WTC11 (cell line): ENCODE results near the gene TAAR9. TPM values are rescaled to one million over a fixed set of nuclear protein-coding genes. Genes with fewer than 3 reads are reported as not detected.

Experiments used
- ATAC-seq: fragments of 200-7000 bp; cut with Tn5 transposase; 2 replicates; pipeline ENCODE4 v1.10.0; 2021; ENCODE audit warnings: mild to moderate bottlenecking, moderate library complexity
- CTCF ChIA-PET: fragments of 300-600 bp; sonication (Branson Sonifier 250); formaldehyde crosslinking; loops from one replicate; lab custom pipeline; 2021; ENCODE audit warnings: antibody characterized with exemption; lab: Charles Lee
- POLR2A ChIA-PET: fragments of 350-600 bp; sonication (Branson Sonifier 250); formaldehyde crosslinking; loops from one replicate; lab custom pipeline; 2021; ENCODE audit warnings: antibody characterized with exemption; lab: Charles Lee
- DNase-seq: peaks from one replicate; pipeline ENCODE4 v3.0.0; 2021; ENCODE audit warnings: low spot score
- H3K27ac Mint-ChIP-seq: 2 replicates; pipeline ENCODE4 v1.8.0; 2021; ENCODE audit warnings: mixed read lengths
- H3K27me3 Mint-ChIP-seq: 2 replicates; pipeline ENCODE4 v1.8.0; 2021; ENCODE audit warnings: low read depth, mild to moderate bottlenecking, moderate library complexity, mixed read lengths
- H3K36me3 Mint-ChIP-seq: 2 replicates; pipeline ENCODE4 v1.8.0; 2021; ENCODE audit warnings: mixed read lengths
- H3K4me1 Mint-ChIP-seq: 2 replicates; pipeline ENCODE4 v1.8.0; 2022; ENCODE audit warnings: mixed read lengths
- H3K4me3 Mint-ChIP-seq: 2 replicates; pipeline ENCODE4 v1.8.0; 2021; ENCODE audit warnings: mild to moderate bottlenecking, moderate library complexity, mixed read lengths
- H3K9me3 Mint-ChIP-seq: 2 replicates; pipeline ENCODE4 v1.8.0; 2021; ENCODE audit warnings: mixed read lengths
- CREB1 ChIP-seq: sonication (generic); formaldehyde crosslinking; IDR thresholded peaks from 2 replicates; pipeline ENCODE4 v1.8.0; 2023; ENCODE audit warnings: mild to moderate bottlenecking, missing genetic modification reagents
- ESRRA ChIP-seq: sonication (generic); formaldehyde crosslinking; IDR thresholded peaks from 2 replicates; pipeline ENCODE4 v1.8.1; 2022; ENCODE audit warnings: mild to moderate bottlenecking, missing genetic modification reagents, borderline replicate concordance
- HMGA2 ChIP-seq: fragments of 250-450 bp; sonication (Bioruptor Pico); IDR thresholded peaks from 2 replicates; pipeline ENCODE4 v1.4.0; 2021; ENCODE audit warnings: mild to moderate bottlenecking, moderate library complexity
- OVOL2 ChIP-seq: fragments of 250-450 bp; sonication (Bioruptor Pico); IDR thresholded peaks from 2 replicates; pipeline ENCODE4 v1.9.0; 2021; ENCODE audit warnings: mild to moderate bottlenecking, borderline replicate concordance
- SP1 ChIP-seq: sonication (generic); formaldehyde crosslinking; conservative IDR thresholded peaks from 2 replicates; pipeline ENCODE4 v1.8.1; 2022; ENCODE audit warnings: missing genetic modification reagents
- ZNF416 ChIP-seq: fragments of 250-450 bp; sonication (Bioruptor Pico); IDR thresholded peaks from 2 replicates; pipeline ENCODE4 v1.9.0; 2021; ENCODE audit warnings: mild to moderate bottlenecking, inconsistent platforms
- total RNA-seq: library from RNA; stranded (reverse); gene quantifications from 3 replicates; pipeline ENCODE4 v1.2.3, GENCODE V29; 2021
- TF ChIP-seq, protein P1 (sequence below): sonication (generic); formaldehyde crosslinking; IDR thresholded peaks from 2 replicates; pipeline ENCODE4 v1.8.1; 2022; ENCODE audit warnings: missing genetic modification reagents, borderline replicate concordance
- TF ChIP-seq, protein P2 (sequence below): sonication (generic); formaldehyde crosslinking; IDR thresholded peaks from 2 replicates; pipeline ENCODE4 v1.8.1; 2023; ENCODE audit warnings: mild to moderate bottlenecking, moderate library complexity, missing genetic modification reagents
- TF ChIP-seq, protein P3 (sequence below): sonication (generic); formaldehyde crosslinking; IDR thresholded peaks from 2 replicates; pipeline ENCODE4 v1.8.1; 2023; ENCODE audit warnings: mild to moderate bottlenecking, missing genetic modification reagents, moderate library complexity
- TF ChIP-seq, protein P4 (sequence below): sonication (generic); formaldehyde crosslinking; IDR thresholded peaks from 2 replicates; pipeline ENCODE4 v1.8.0; 2022; ENCODE audit warnings: missing genetic modification reagents
- TF ChIP-seq, protein P5 (sequence below): sonication (generic); formaldehyde crosslinking; IDR thresholded peaks from 2 replicates; pipeline ENCODE4 v1.8.0; 2022; ENCODE audit warnings: mild to moderate bottlenecking, missing genetic modification reagents

The TAAR9 gene
- total RNA-seq, 1 experiment from 2014 or later, result not detected

DNA sequence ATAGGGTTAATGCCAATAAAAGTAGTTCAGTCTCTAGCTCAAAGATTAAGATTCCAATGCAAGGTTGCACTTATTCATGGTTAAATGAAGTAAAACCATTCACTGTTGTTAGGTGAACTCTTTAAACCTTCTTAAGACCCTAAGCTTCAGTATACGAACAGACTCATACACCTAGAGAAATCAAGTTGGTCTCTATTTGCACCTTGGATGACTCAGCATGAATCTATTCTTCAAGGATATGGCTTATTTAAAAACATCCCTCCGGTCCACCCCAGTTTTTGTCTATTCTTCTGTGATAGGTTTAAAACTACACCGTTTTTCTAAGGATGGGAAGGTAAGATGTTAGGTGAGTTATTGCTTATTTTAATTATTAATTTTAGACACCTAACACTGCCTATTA, 932 bp upstream of the TAAR9 start (continued):
- TF ChIP-seq OVOL2 (no peak), HMGA2 (no peak)
- TF ChIP-seq, protein P1, sequence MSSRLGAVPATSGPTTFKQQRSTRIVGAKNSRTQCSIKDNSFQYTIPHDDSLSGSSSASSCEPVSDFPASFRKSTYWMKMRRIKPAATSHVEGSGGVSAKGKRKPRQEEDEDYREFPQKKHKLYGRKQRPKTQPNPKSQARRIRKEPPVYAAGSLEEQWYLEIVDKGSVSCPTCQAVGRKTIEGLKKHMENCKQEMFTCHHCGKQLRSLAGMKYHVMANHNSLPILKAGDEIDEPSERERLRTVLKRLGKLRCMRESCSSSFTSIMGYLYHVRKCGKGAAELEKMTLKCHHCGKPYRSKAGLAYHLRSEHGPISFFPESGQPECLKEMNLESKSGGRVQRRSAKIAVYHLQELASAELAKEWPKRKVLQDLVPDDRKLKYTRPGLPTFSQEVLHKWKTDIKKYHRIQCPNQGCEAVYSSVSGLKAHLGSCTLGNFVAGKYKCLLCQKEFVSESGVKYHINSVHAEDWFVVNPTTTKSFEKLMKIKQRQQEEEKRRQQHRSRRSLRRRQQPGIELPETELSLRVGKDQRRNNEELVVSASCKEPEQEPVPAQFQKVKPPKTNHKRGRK (CRISPR knock-in tag), result no peak
- TF ChIP-seq, all 79 proteins: peak for 0

DNA sequence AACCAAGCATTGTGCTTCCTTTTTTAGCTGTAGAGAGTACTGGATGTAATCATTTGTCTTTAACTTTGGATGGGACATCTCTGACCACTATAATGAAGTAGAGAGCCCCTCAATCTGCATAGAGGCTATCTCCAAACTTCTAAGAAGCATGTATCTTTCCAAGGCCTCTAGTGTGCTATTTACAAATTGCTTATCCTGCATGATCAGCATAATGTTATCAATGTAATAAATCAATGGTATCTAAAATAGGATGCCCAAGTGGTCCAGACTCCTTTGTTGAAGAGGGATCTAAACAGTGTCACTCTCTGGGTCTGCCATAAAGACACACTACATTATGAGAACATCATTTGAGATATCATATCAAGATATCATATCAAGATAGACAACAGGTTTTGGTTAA, 6.7 kb downstream of the TAAR9 start:
- H3K27me3 Mint-ChIP-seq, result no peaks in the 10 kb centered on the region
- ATAC-seq (no peak), DNase-seq (no peak)
- no peaks in the 10 kb centered on the region for H3K9me3 Mint-ChIP-seq
- H3K4me1 Mint-ChIP-seq, result peaks cover 19% of the 10 kb centered on the region
- ChIA-PET POLR2A (no interaction called here), CTCF (no interaction called here)
- no peak overlapping the region for H3K4me3 Mint-ChIP-seq
- no peaks in the 10 kb centered on the region for H3K36me3 Mint-ChIP-seq
- no peak for TF ChIP-seq ZNF416 (CRISPR knock-in tag)
- TF ChIP-seq, protein P2, sequence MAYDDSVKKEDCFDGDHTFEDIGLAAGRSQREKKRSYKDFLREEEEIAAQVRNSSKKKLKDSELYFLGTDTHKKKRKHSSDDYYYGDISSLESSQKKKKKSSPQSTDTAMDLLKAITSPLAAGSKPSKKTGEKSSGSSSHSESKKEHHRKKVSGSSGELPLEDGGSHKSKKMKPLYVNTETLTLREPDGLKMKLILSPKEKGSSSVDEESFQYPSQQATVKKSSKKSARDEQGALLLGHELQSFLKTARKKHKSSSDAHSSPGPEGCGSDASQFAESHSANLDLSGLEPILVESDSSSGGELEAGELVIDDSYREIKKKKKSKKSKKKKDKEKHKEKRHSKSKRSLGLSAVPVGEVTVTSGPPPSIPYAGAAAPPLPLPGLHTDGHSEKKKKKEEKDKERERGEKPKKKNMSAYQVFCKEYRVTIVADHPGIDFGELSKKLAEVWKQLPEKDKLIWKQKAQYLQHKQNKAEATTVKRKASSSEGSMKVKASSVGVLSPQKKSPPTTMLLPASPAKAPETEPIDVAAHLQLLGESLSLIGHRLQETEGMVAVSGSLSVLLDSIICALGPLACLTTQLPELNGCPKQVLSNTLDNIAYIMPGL (CRISPR knock-in tag), result no peak
- TF ChIP-seq, protein P3, sequence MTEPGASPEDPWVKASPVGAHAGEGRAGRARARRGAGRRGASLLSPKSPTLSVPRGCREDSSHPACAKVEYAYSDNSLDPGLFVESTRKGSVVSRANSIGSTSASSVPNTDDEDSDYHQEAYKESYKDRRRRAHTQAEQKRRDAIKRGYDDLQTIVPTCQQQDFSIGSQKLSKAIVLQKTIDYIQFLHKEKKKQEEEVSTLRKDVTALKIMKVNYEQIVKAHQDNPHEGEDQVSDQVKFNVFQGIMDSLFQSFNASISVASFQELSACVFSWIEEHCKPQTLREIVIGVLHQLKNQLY (CRISPR knock-in tag), result no peak
- TF ChIP-seq, protein P4, sequence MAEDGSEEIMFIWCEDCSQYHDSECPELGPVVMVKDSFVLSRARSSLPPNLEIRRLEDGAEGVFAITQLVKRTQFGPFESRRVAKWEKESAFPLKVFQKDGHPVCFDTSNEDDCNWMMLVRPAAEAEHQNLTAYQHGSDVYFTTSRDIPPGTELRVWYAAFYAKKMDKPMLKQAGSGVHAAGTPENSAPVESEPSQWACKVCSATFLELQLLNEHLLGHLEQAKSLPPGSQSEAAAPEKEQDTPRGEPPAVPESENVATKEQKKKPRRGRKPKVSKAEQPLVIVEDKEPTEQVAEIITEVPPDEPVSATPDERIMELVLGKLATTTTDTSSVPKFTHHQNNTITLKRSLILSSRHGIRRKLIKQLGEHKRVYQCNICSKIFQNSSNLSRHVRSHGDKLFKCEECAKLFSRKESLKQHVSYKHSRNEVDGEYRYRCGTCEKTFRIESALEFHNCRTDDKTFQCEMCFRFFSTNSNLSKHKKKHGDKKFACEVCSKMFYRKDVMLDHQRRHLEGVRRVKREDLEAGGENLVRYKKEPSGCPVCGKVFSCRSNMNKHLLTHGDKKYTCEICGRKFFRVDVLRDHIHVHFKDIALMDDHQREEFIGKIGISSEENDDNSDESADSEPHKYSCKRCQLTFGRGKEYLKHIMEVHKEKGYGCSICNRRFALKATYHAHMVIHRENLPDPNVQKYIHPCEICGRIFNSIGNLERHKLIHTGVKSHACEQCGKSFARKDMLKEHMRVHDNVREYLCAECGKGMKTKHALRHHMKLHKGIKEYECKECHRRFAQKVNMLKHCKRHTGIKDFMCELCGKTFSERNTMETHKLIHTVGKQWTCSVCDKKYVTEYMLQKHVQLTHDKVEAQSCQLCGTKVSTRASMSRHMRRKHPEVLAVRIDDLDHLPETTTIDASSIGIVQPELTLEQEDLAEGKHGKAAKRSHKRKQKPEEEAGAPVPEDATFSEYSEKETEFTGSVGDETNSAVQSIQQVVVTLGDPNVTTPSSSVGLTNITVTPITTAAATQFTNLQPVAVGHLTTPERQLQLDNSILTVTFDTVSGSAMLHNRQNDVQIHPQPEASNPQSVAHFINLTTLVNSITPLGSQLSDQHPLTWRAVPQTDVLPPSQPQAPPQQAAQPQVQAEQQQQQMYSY (CRISPR knock-in tag), result no peak
- TF ChIP-seq ESRRA (CRISPR knock-in tag), result no peak
- no peak for TF ChIP-seq CREB1 (CRISPR knock-in tag)
- no peak overlapping the region for H3K27ac Mint-ChIP-seq

DNA sequence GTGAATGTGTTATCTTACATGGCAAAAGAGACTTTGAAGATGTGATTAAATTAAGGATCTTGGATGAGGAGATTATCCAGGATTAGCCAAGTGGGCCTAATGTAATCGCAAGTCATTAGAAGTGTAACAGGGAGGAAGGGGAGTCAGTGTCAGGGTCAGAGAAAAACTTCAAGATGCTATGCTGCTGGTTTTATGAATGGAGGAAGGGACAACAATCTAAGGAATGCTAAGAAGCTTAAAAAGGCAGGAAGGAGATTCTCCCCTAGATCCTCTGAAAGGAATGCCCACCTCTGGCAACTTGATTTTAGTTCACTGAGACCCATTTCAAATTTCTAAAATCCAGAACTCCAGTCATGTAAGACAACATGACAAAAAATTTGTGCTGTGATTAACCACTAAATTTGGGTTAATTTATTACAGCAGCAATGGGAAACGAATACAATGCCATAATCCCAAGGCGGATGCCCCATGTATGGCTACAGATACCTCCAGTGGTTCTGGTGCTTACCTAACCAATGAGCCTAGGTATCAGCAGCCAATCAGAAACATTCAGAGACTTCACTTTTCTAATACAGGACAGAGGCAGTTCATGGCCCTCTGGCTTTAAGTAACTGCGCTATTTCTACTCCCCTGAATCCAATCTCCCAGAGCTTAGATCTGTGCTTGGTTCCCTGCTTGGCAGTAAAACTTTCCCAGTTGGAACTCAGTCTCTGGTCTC, 10.8 kb downstream of the TAAR9 start:
- ChIA-PET CTCF (no interaction called here), POLR2A (no interaction called here)
- no peak for DNase-seq
- TF ChIP-seq ZNF416 (CRISPR knock-in tag) (no peak), SP1 (no peak)
- TF ChIP-seq, protein P5, sequence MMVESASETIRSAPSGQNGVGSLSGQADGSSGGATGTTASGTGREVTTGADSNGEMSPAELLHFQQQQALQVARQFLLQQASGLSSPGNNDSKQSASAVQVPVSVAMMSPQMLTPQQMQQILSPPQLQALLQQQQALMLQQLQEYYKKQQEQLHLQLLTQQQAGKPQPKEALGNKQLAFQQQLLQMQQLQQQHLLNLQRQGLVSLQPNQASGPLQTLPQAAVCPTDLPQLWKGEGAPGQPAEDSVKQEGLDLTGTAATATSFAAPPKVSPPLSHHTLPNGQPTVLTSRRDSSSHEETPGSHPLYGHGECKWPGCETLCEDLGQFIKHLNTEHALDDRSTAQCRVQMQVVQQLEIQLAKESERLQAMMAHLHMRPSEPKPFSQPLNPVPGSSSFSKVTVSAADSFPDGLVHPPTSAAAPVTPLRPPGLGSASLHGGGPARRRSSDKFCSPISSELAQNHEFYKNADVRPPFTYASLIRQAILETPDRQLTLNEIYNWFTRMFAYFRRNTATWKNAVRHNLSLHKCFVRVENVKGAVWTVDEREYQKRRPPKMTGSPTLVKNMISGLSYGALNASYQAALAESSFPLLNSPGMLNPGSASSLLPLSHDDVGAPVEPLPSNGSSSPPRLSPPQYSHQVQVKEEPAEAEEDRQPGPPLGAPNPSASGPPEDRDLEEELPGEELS (CRISPR knock-in tag), result no peak
- no peak overlapping the region for H3K4me3 Mint-ChIP-seq
- no peaks in the 10 kb centered on the region for H3K9me3 Mint-ChIP-seq
- no peaks in the 10 kb centered on the region for H3K27me3 Mint-ChIP-seq
- H3K36me3 Mint-ChIP-seq, result no peaks in the 10 kb centered on the region
- H3K27ac Mint-ChIP-seq, result 0 out of 2 replicates have a peak overlapping the region, but pooled peaks have one; percentile 62
- H3K4me1 Mint-ChIP-seq, result peaks cover 27% of the 10 kb centered on the region
- peak; percentile 80 for ATAC-seq
